Measurements from ENCODE around the gene TEX101.

The TEX101 gene

GRCh38 chr19:43465468-43466120, 50.9 kb downstream of the TEX101 start, which contains the start of gene LYPD3:
Gene LYPD3 (minus strand): TSS chr19:43465608. CDS start chr19:43465571, 37 bp downstream.
- FAIRE-seq = no peak
- TF ChIP-seq CTCF (IDR thresholded peaks at IDR 0.05; ENCODE audit: insufficient read depth, missing control alignments) = no peak
- no peak for DNase-seq (ENCODE audit: insufficient read length, low spot score)

GRCh38 chr19:43466793-43467192, 52.1 kb downstream of the TEX101 start:
- DNase-seq (ENCODE audit: insufficient read length, low spot score) (no peak), FAIRE-seq (no peak)
- no peak for TF ChIP-seq CTCF (IDR thresholded peaks at IDR 0.05; ENCODE audit: insufficient read depth, missing control alignments)

GRCh38 chr19:43467276-43467675, 52.6 kb downstream of the TEX101 start:
- DNase-seq (ENCODE audit: insufficient read length, low spot score) (no peak), FAIRE-seq (no peak)
- no peak for TF ChIP-seq CTCF (IDR thresholded peaks at IDR 0.05; ENCODE audit: insufficient read depth, missing control alignments)

GRCh38 chr19:43467730-43468129, 53.0 kb downstream of the TEX101 start:
- no peak for DNase-seq (ENCODE audit: insufficient read length, low spot score)
- no peak for TF ChIP-seq CTCF (IDR thresholded peaks at IDR 0.05; ENCODE audit: insufficient read depth, missing control alignments)
- no peak for FAIRE-seq

Measured in D721Med (cell line).